Dermis microvascular lymphatic vessel endothelial cell (primary cell): ENCODE data around the gene NDUFV3. TPM values are rescaled to one million over a fixed set of nuclear protein-coding genes. Genes with fewer than 3 reads are reported as not detected.
"Not testable (repeated sequence)": the region's sequence is repeated elsewhere in the genome, so short reads cannot be mapped to it uniquely, and the experiment has no call there.

Source experiments
- DNase-seq, 2 donors: peaks; one replicate each; pipeline versions ENCODE4 v3.0.0 to v3.0.0-alpha.2; 2010; ENCODE audit warnings: low read depth in 2 of 2
- total RNA-seq: library from RNA; depleted of rRNA; stranded (reverse); fragments of >200 nt; gene quantifications from 2 replicates; pipeline ENCODE4 v1.2.1, GENCODE V29; 2014

Gene NDUFV3
- total RNA-seq, 1 donor from 2014 or later: 33.4 TPM

- not testable (repeated sequence) for DNase-seq
Observed at GRCh38 chr21:42933973-42934372, 40.9 kb downstream of the NDUFV3 start.

DNA sequence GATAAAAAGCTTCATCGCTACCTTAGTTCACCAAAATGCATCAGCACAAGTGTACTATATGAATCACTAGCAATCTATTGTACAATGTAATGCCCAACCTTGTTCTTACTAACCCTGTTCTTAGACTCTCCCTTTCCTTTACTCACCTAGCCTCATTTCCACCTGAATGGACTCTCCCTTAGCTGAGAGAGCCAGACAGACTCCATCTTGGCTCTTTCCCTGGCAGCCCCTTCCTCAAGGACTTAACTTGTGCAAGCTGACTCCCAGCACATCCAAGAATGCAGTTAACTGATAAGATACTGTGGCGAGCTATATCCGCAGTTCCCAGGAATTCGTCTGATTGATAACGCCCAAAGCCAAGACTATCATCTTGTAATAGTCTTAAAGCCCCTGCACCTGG is 43.3 kb downstream of the NDUFV3 start:
- not testable (repeated sequence) for DNase-seq

GRCh38 chr21:42937034-42937940 is 44.2 kb downstream of the NDUFV3 start:
- not testable (repeated sequence) for DNase-seq

DNA sequence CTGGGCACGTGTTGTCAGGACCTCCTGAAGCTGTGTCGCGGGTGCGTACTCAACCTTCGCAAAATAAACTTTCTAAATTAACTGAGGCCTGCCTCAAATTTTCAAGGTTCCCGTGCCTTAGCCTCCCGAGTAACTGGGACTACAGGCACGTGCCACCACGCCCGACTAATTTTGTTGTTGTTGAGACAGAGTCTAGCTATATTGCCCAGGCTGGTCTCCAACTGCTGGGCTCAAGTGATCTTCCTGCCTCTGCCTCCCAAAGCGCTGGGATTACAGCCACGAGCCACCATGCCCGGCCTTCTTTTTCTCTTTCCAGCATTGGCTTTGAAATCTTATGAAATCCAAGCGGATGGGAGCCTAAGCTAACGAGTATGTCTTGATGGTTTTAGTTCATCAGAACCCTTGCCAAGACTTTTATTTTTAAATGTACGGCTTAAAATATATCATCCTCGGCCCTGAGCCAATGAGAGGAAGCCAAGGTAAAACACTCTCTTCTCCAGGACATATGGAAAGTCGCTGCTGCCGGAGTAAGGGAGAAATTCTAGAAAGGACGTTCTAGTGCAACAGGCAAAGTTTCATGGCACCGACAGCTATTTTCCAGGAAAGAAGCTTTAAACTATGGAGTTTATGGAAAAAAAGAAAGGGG is 45.0 kb downstream of the NDUFV3 start:
- no peak for DNase-seq

DNA sequence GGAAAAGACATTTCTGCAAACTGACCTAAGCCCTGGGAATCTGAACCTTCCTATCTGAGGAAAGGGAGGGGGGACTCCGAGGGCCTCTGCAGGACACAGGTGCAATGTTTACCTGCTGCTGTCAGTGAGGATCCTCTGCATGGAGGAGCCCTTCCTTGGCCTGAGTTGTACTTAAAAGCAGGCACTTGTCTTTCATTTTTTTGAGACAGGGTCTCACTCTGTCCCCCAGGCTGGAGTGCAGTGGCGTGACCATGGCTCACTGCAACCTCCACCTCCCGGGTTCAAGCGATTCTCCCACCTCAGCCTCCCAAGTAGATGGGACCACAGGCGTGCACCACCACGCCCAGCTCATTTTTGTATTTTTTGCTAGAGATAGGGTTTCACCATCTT is 45.5 kb downstream of the NDUFV3 start:
- DNase-seq: not testable (repeated sequence)

DNA sequence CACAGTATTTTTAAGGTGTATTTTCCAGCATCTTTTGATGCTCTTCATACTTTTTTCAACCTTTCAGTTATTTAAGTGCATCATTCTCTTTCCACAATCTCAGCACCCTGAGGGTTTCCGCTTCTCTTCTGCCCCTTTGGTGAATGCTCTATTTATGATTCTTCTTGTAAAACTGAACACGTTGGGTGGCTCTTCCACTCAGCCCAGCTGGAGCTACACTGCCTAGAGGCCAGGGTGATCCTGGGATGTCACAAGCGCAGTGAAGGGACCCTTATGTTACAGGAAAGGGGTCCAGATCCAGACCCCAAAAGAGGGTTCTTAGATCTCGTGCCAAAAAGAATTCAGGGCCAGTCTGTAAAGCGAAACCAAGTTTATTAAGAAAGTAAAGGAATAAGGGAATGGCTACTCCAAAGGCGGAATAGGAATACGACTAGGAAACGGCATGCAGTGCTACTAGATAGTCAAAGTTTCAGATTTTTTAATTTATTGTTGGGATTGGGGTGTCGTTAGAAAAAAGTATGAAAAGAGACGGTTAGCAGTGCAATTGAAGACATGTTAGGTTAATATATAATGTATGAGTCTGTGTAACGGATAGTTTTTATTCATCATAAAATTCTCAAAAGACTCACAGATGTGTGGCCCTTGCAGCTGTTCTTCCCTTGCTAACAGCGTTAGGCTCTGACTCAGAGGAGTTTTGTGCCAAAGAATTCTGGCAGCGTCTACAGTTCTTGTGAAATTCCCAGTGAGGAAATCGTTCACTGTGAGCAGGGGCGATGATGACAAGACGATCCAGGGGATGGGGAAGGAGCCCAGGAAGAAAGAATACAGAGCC is 46.7 kb downstream of the NDUFV3 start:
- DNase-seq: peak; percentile 55 to 74

DNA sequence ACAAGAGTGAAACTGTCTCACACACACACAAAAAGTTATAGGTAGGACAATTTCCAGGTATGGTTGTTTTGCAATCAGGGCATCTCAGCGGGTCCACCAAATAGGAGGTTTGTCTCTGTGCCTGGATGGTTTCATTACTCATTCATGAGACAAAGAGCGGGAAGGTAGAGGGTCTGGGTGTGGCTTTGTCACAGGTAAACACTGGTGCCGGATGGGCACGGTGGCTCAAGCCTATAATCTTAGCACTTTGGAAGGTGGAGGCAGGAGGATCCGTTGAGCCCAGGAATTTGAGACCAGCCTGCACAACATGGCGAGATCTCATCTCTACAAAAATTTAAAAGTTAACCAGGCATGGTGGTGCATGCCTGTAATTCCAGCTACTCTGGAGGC is 48.6 kb downstream of the NDUFV3 start:
- no peak for DNase-seq

GRCh38 chr21:42942244-42942643 is 49.1 kb downstream of the NDUFV3 start:
- DNase-seq: no peak

GRCh38 chr21:42949094-42949755 is 56.1 kb downstream of the NDUFV3 start:
- DNase-seq: not testable (repeated sequence)

DNA sequence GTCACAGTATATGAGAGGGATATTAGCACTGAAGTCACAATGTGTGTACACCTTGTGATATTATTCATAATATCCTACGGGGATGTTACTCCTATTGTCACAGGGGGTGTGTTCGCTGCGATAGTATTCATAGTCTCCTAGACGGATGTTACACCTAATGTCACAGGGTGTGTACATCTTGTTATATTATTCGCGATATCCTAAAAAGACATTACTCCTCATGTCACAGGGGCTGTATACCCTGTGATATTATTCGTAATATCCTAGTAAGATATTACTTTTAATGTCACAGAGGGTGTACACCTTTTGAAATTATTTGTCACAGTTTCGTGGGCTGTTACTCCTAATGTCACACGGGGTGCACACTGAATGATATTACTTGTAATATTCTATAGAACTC is 58.1 kb downstream of the NDUFV3 start:
- DNase-seq: not testable (repeated sequence)

- DNase-seq: no peak
Observed at GRCh38 chr21:42956824-42957630, 63.9 kb downstream of the NDUFV3 start.

GRCh38 chr21:42958122-42958521 is 65.0 kb downstream of the NDUFV3 start:
- not testable (repeated sequence) for DNase-seq

DNA sequence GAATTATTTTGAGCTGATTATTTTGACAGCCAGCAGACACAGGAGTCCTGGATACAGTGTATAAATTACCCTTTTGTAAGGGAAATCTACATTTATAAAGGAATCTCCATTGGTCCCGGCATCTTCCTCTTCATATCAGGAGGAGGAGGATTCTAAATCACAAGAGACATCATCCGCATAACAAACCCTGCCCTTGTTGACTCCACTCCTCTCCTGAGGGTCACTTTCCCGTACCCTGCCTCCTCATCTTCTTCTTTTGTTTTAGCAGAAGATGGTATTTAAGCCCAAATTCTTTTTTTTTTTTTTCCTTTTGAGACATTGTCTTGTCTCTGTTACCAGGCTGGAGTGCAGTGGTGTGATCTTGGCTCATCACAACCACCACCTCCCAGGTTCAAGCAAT is 66.6 kb downstream of the NDUFV3 start:
- DNase-seq: no peak

GRCh38 chr21:42962380-42963007 is 69.4 kb downstream of the NDUFV3 start:
- no peak for DNase-seq

Other genes with a start within 250 kb of the NDUFV3 start
- gene PDE9A, start 239.7 kb upstream of the NDUFV3 start, total RNA-seq: 1.4 and 4.7 TPM in 2 replicates
- 8.6 and 11.0 TPM in 2 replicates for gene WDR4, start 13.8 kb upstream of the NDUFV3 start, total RNA-seq
- not detected in 2 replicates for gene ERVH48-1, start 32.3 kb downstream of the NDUFV3 start, total RNA-seq
- 7.8 and 9.6 TPM in 2 replicates for gene PKNOX1, start 81.3 kb downstream of the NDUFV3 start, total RNA-seq
- gene CBS, start 182.5 kb downstream of the NDUFV3 start, total RNA-seq: 2.7 and 3.3 TPM in 2 replicates
- gene U2AF1, start 214.3 kb downstream of the NDUFV3 start, total RNA-seq: 22.0 and 23.1 TPM in 2 replicates